ENCODE results near the gene STUM. TPM values are rescaled to one million over a fixed set of nuclear protein-coding genes. Genes with fewer than 3 reads are reported as not detected.
A peak's percentile ranks its signal among the peaks of the same experiment; 100 is the strongest.

STUM gene
- total RNA-seq, 1 donor from 2014 or later = 0.86 TPM

- Mint-ChIP-seq H3K4me3 (peak overlapping the region; percentile 85), H3K9me3 (no peaks in the 10 kb centered on the region), H3K36me3 (ENCODE audit: low read depth) (no peaks in the 10 kb centered on the region), H3K27me3 (ENCODE audit: low read depth) (peaks cover 71% of the 10 kb centered on the region), H3K27ac (ENCODE audit: unreplicated experiment) (no peak overlapping the region), H3K4me1 (peaks cover 12% of the 10 kb centered on the region)
- peak; percentile 27 for TF ChIP-seq CTCF (conservative IDR thresholded peaks at IDR 0.05)
- peak; percentile 5 for DNase-seq (ENCODE audit: low read depth, low spot score)
These were observed 1.5 kb downstream of the STUM start for GRCh38 chr1:226549937-226550671.

GRCh38 chr1:226550672-226551041 is 2.1 kb downstream of the STUM start:
- Mint-ChIP-seq H3K27me3 (ENCODE audit: low read depth) (peaks cover 70% of the 10 kb centered on the region), H3K27ac (ENCODE audit: unreplicated experiment) (no peak overlapping the region), H3K4me1 (peaks cover 12% of the 10 kb centered on the region), H3K9me3 (no peaks in the 10 kb centered on the region), H3K4me3 (peak overlapping the region; percentile 85), H3K36me3 (ENCODE audit: low read depth) (no peaks in the 10 kb centered on the region)
- TF ChIP-seq CTCF (conservative IDR thresholded peaks at IDR 0.05) = no peak
- DNase-seq (ENCODE audit: low read depth, low spot score) = no peak

GRCh38 chr1:226551299-226551698 is 2.7 kb downstream of the STUM start:
- peaks cover 67% of the 10 kb centered on the region for H3K27me3 Mint-ChIP-seq (ENCODE audit: low read depth)
- peaks cover 12% of the 10 kb centered on the region for H3K4me1 Mint-ChIP-seq
- no peak for TF ChIP-seq CTCF (conservative IDR thresholded peaks at IDR 0.05)
- no peaks in the 10 kb centered on the region for H3K9me3 Mint-ChIP-seq
- no peaks in the 10 kb centered on the region for H3K36me3 Mint-ChIP-seq (ENCODE audit: low read depth)
- peak overlapping the region; percentile 69 for H3K4me3 Mint-ChIP-seq
- no peak overlapping the region for H3K27ac Mint-ChIP-seq (ENCODE audit: unreplicated experiment)
- no peak for DNase-seq (ENCODE audit: low read depth, low spot score)

DNA sequence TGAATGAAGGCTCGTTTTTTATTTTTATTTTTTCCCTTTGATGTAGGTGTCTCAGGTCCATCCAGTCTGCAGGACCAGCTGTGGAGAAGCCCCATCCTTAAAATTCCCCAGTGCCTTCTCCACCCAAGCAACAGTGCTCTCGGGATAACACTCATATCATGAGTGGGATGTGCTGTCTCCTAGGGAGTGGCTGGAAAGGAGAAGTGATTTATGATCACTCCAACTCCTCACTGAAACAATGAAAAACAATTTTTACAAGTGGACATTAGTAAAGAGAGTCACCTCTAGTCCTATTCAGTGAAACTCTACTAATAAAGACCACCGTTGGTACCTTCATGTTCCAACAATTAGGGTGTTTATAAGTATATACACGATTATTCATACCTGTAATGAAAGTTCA is 3.5 kb downstream of the STUM start:
- peaks cover 63% of the 10 kb centered on the region for H3K27me3 Mint-ChIP-seq (ENCODE audit: low read depth)
- peaks cover 1% of the 10 kb centered on the region for H3K9me3 Mint-ChIP-seq
- no peak overlapping the region for H3K27ac Mint-ChIP-seq (ENCODE audit: unreplicated experiment)
- H3K4me3 Mint-ChIP-seq = no peak overlapping the region
- DNase-seq (ENCODE audit: low read depth, low spot score) = no peak
- peaks cover 12% of the 10 kb centered on the region for H3K4me1 Mint-ChIP-seq
- H3K36me3 Mint-ChIP-seq (ENCODE audit: low read depth) = no peaks in the 10 kb centered on the region
- TF ChIP-seq CTCF (conservative IDR thresholded peaks at IDR 0.05) = no peak

- DNase-seq (ENCODE audit: low read depth, low spot score) = no peak
- Mint-ChIP-seq H3K9me3 (peaks cover 3% of the 10 kb centered on the region), H3K4me1 (peaks cover 7% of the 10 kb centered on the region), H3K4me3 (no peak overlapping the region), H3K36me3 (ENCODE audit: low read depth) (no peaks in the 10 kb centered on the region), H3K27me3 (ENCODE audit: low read depth) (peaks cover 55% of the 10 kb centered on the region), H3K27ac (ENCODE audit: unreplicated experiment) (no peak overlapping the region)
- TF ChIP-seq CTCF (conservative IDR thresholded peaks at IDR 0.05) = no peak
These were observed 4.8 kb downstream of the STUM start for GRCh38 chr1:226553266-226553923.
